SK-N-MC (cell line): ENCODE data around the gene ZNF512.
"Not testable (repeated sequence)": the region's sequence is repeated elsewhere in the genome, so short reads cannot be mapped to it uniquely, and the experiment has no call there.

Experiments
- DNase-seq: peaks from one replicate; pipeline ENCODE4 v3.0.0-alpha.2; 2011; ENCODE audit warnings: low read depth, low spot score
- H3K27ac ChIP-seq: fragments of 200-600 bp; sonication (generic); 2 replicates; pipeline ENCODE4 v1.5.1; 2016; ENCODE audit warnings: mixed run types
- H3K36me3 ChIP-seq: fragments of 200-600 bp; sonication (generic); 2 replicates; pipeline ENCODE4 v1.6.1; 2017; ENCODE audit warnings: antibody characterized with exemption, low read length, mixed read lengths; ENCODE audit not compliant: insufficient read depth
- H3K4me3 ChIP-seq: fragments of 200-600 bp; sonication (generic); 2 replicates; pipeline ENCODE4 v1.5.1; 2016
- H3K9ac ChIP-seq: fragments of 200-600 bp; sonication (generic); 2 replicates; pipeline ENCODE4 v1.8.0; 2017; ENCODE audit warnings: mixed run types, mixed read lengths; ENCODE audit not compliant: insufficient read length
- H3K9me3 ChIP-seq: fragments of 200-600 bp; sonication (generic); 2 replicates; pipeline ENCODE4 v1.6.1; 2017; ENCODE audit warnings: low read depth, mild to moderate bottlenecking, antibody characterized with exemption, low read length, moderate library complexity, mixed read lengths
- EZH2 ChIP-seq: fragments of 200-600 bp; sonication (generic); IDR thresholded peaks from one replicate; pipeline ENCODE4 v1.6.1; 2017; ENCODE audit warnings: antibody characterized with exemption
- FOXP2 ChIP-seq: optimal IDR thresholded peaks from 2 replicates; pipeline ENCODE3; 2011; ENCODE audit warnings: mild to moderate bottlenecking, moderate library complexity; ENCODE audit not compliant: insufficient read depth; ENCODE audit errors: extremely low read length, control extremely low read depth
- POLR2AphosphoS5 ChIP-seq: IDR thresholded peaks from 2 replicates; pipeline ENCODE4 v1.6.1; 2012; ENCODE audit warnings: mild to moderate bottlenecking, low read depth, low read length, borderline replicate concordance

Gene ZNF512

GRCh38 chr2:27552941-27553340 is 29.9 kb upstream of the ZNF512 start:
- no peak overlapping the region for H3K9ac ChIP-seq
- no peak overlapping the region for H3K4me3 ChIP-seq
- H3K9me3 ChIP-seq, result no peaks in the 10 kb centered on the region
- H3K36me3 ChIP-seq, result no peaks in the 10 kb centered on the region
- H3K27ac ChIP-seq, result no peak overlapping the region
- TF ChIP-seq FOXP2 (no peak), EZH2 (no peak), POLR2AphosphoS5 (no peak)
- no peak for DNase-seq

GRCh38 chr2:27554451-27554850 is 28.4 kb upstream of the ZNF512 start:
- H3K36me3 ChIP-seq, H3K27ac ChIP-seq, DNase-seq, H3K9ac ChIP-seq, H3K9me3 ChIP-seq, H3K4me3 ChIP-seq: not testable (repeated sequence)

GRCh38 chr2:27559228-27559627 is 23.6 kb upstream of the ZNF512 start:
- Histone ChIP-seq H3K27ac (no peak overlapping the region), H3K9ac (no peak overlapping the region), H3K36me3 (no peaks in the 10 kb centered on the region), H3K4me3 (no peak overlapping the region), H3K9me3 (no peaks in the 10 kb centered on the region)
- no peak for DNase-seq
- no peak for TF ChIP-seq EZH2

- TF ChIP-seq POLR2AphosphoS5 (no peak), FOXP2 (no peak), EZH2 (no peak)
- H3K9ac ChIP-seq, result no peak overlapping the region
These were observed 21.8 kb upstream of the ZNF512 start for GRCh38 chr2:27561060-27561459.

GRCh38 chr2:27566628-27567027 is 16.2 kb upstream of the ZNF512 start:
- Histone ChIP-seq H3K27ac (no peak overlapping the region), H3K9ac (no peak overlapping the region), H3K9me3 (no peaks in the 10 kb centered on the region), H3K36me3 (no peaks in the 10 kb centered on the region), H3K4me3 (no peak overlapping the region)
- no peak for DNase-seq
- TF ChIP-seq FOXP2 (no peak), POLR2AphosphoS5 (no peak), EZH2 (no peak)

More at GRCh38 chr2:27561060-27561459, 21.8 kb upstream of the ZNF512 start:
- no peaks in the 10 kb centered on the region for H3K9me3 ChIP-seq
- no peak for DNase-seq
- no peaks in the 10 kb centered on the region for H3K36me3 ChIP-seq
- H3K27ac ChIP-seq, result no peak overlapping the region
- no peak overlapping the region for H3K4me3 ChIP-seq

- Histone ChIP-seq H3K4me3 (no peak overlapping the region), H3K9me3 (no peaks in the 10 kb centered on the region), H3K9ac (no peak overlapping the region), H3K27ac (no peak overlapping the region), H3K36me3 (no peaks in the 10 kb centered on the region)
- no peak for TF ChIP-seq EZH2
- no peak for TF ChIP-seq POLR2AphosphoS5
- no peak for TF ChIP-seq FOXP2
- DNase-seq, result no peak
These were observed 13.4 kb upstream of the ZNF512 start for GRCh38 chr2:27569398-27569797.

- no peak overlapping the region for H3K27ac ChIP-seq
- TF ChIP-seq POLR2AphosphoS5 (no peak), FOXP2 (no peak), EZH2 (no peak)
- H3K9ac ChIP-seq, result no peak overlapping the region
- H3K9me3 ChIP-seq, result no peaks in the 10 kb centered on the region
- DNase-seq, result no peak
- H3K36me3 ChIP-seq, result no peaks in the 10 kb centered on the region
- no peak overlapping the region for H3K4me3 ChIP-seq
These were observed 11.6 kb upstream of the ZNF512 start for GRCh38 chr2:27571197-27571596.

- Histone ChIP-seq H3K36me3 (no peaks in the 10 kb centered on the region), H3K9ac (no peak overlapping the region), H3K9me3 (no peaks in the 10 kb centered on the region), H3K27ac (no peak overlapping the region), H3K4me3 (no peak overlapping the region)
- TF ChIP-seq POLR2AphosphoS5 (no peak), EZH2 (no peak), FOXP2 (no peak)
- DNase-seq, result no peak
These were observed 11.2 kb upstream of the ZNF512 start for GRCh38 chr2:27571681-27572080.

- Histone ChIP-seq H3K4me3 (no peak overlapping the region), H3K36me3 (no peaks in the 10 kb centered on the region), H3K9ac (no peak overlapping the region), H3K9me3 (no peaks in the 10 kb centered on the region), H3K27ac (no peak overlapping the region)
- TF ChIP-seq POLR2AphosphoS5 (no peak), EZH2 (no peak), FOXP2 (no peak)
- no peak for DNase-seq
These were observed 10.4 kb upstream of the ZNF512 start for GRCh38 chr2:27572439-27572838.

GRCh38 chr2:27572998-27573429 is 9.8 kb upstream of the ZNF512 start:
- Histone ChIP-seq H3K36me3 (no peaks in the 10 kb centered on the region), H3K9me3 (no peaks in the 10 kb centered on the region), H3K27ac (no peak overlapping the region), H3K4me3 (no peak overlapping the region), H3K9ac (no peak overlapping the region)
- no peak for DNase-seq
- TF ChIP-seq POLR2AphosphoS5 (no peak), FOXP2 (no peak), EZH2 (no peak)
